ENCODE results near the gene GPR78. TPM values are rescaled to one million over a fixed set of nuclear protein-coding genes. Genes with fewer than 3 reads are reported as not detected.

The GPR78 gene
- total RNA-seq, 1 experiment from 2014 or later, result 5.7 TPM

- POLR2A ChIA-PET, result no interaction called here
- Mint-ChIP-seq H3K9me3 (no peaks in the 10 kb centered on the region), H3K4me3 (no peak overlapping the region), H3K27me3 (ENCODE audit: low read depth) (peaks cover 41% of the 10 kb centered on the region), H3K36me3 (no peaks in the 10 kb centered on the region), H3K4me1 (peaks cover 25% of the 10 kb centered on the region), H3K27ac (no peak overlapping the region)
- CTCF ChIA-PET, result interaction anchor here (1.6 kb wide), 2 partner anchors 10 to 24 kb away, joined by 3 to 6 read pairs; no protein-coding TSS in a partner anchor
- DNase-seq (ENCODE audit: low spot score) (peak; percentile 3), ATAC-seq (no peak)
- TF ChIP-seq ETV6 (CRISPR knock-in tag; IDR thresholded peaks at IDR 0.05) (no peak), NFATC4 (CRISPR knock-in tag; IDR thresholded peaks at IDR 0.05) (no peak), PRRX2 (CRISPR knock-in tag; IDR thresholded peaks at IDR 0.05) (no peak), USF1 (CRISPR knock-in tag; IDR thresholded peaks at IDR 0.05) (no peak), AR (CRISPR knock-in tag; IDR thresholded peaks at IDR 0.05) (no peak), MAX (CRISPR knock-in tag; IDR thresholded peaks at IDR 0.05) (no peak), FOXP1 (CRISPR knock-in tag; IDR thresholded peaks at IDR 0.05; ENCODE audit: borderline replicate concordance) (no peak), STAT6 (CRISPR knock-in tag; conservative IDR thresholded peaks at IDR 0.05; ENCODE audit: low read depth) (no peak), ZNF416 (CRISPR knock-in tag; IDR thresholded peaks at IDR 0.05) (no peak), CDX4 (CRISPR knock-in tag; IDR thresholded peaks at IDR 0.05; ENCODE audit: borderline replicate concordance) (no peak)
Observed at GRCh38 chr4:8583655-8584025, 3.4 kb downstream of the GPR78 start.

GRCh38 chr4:8585186-8585585 is 5.0 kb downstream of the GPR78 start:
- H3K4me3 Mint-ChIP-seq, result no peak overlapping the region
- TF ChIP-seq TCF7 (CRISPR knock-in tag; IDR thresholded peaks at IDR 0.05; ENCODE audit: low read depth) (no peak), NFATC4 (CRISPR knock-in tag; IDR thresholded peaks at IDR 0.05) (no peak), PRDM15 (CRISPR knock-in tag; IDR thresholded peaks at IDR 0.05) (no peak), JUN (CRISPR knock-in tag; IDR thresholded peaks at IDR 0.05) (no peak), ATF2 (CRISPR knock-in tag; IDR thresholded peaks at IDR 0.05; ENCODE audit: borderline replicate concordance, low read depth) (no peak), AR (CRISPR knock-in tag; IDR thresholded peaks at IDR 0.05) (no peak), CREB1 (CRISPR knock-in tag; IDR thresholded peaks at IDR 0.05) (no peak), NFYB (CRISPR knock-in tag; conservative IDR thresholded peaks at IDR 0.05; ENCODE audit: low read depth) (no peak), ZNF671 (CRISPR knock-in tag; IDR thresholded peaks at IDR 0.05) (no peak)
- H3K27ac Mint-ChIP-seq, result no peak overlapping the region
- POLR2A ChIA-PET, result no interaction called here
- CTCF ChIA-PET, result interaction anchor here (1.0 to 1.6 kb wide), 4 partner anchors 9 to 59 kb away, joined by 3 to 6 read pairs (median 4); no protein-coding TSS in a partner anchor
- DNase-seq (ENCODE audit: low spot score) (peak; percentile 34), ATAC-seq (peak; percentile 8; the same call in 1 of the 2 replicates)
- peaks cover 18% of the 10 kb centered on the region for H3K4me1 Mint-ChIP-seq
- peaks cover 34% of the 10 kb centered on the region for H3K27me3 Mint-ChIP-seq (ENCODE audit: low read depth)
- no peaks in the 10 kb centered on the region for H3K36me3 Mint-ChIP-seq
- H3K9me3 Mint-ChIP-seq, result no peaks in the 10 kb centered on the region
